Activated CD8-positive, alpha-beta memory T cell treated with anti-CD3 and anti-CD28 coated beads, Interleukin-2, amount 10 ng/mL, durations not matched to agents 7 days and 5 days (primary cell): ENCODE results near the gene MYO15A. TPM values are rescaled to one million over a fixed set of nuclear protein-coding genes. Genes with fewer than 3 reads are reported as not detected.

ENCODE experiments used
- ATAC-seq: fragments of 150-1000 bp; cut with Tn5 transposase; one replicate; pipeline ENCODE4 v1.10.0; 2021; ENCODE audit warnings: moderate library complexity
- CTCF ChIA-PET: fragments of 350-600 bp; sonication (Branson Sonifier 250); formaldehyde crosslinking; loops from one replicate; lab custom pipeline; 2021; ENCODE audit warnings: antibody characterized with exemption; lab: Charles Lee
- DNase-seq: peaks from one replicate; pipeline ENCODE4 v3.0.0-alpha.2; 2020
- H3K27ac Mint-ChIP-seq: one replicate; pipeline ENCODE4 v1.8.0; 2021; ENCODE audit warnings: mild to moderate bottlenecking, mixed read lengths
- H3K27me3 Mint-ChIP-seq: one replicate; pipeline ENCODE4 v1.8.0; 2021; ENCODE audit warnings: mixed read lengths
- H3K36me3 Mint-ChIP-seq: one replicate; pipeline ENCODE4 v1.8.0; 2021; ENCODE audit warnings: mild to moderate bottlenecking, mixed read lengths
- H3K4me1 Mint-ChIP-seq: one replicate; pipeline ENCODE4 v1.8.0; 2021; ENCODE audit warnings: mixed read lengths
- H3K4me3 Mint-ChIP-seq: one replicate; pipeline ENCODE4 v1.8.0; 2021; ENCODE audit warnings: mild to moderate bottlenecking, moderate library complexity, mixed read lengths
- H3K9me3 Mint-ChIP-seq: one replicate; pipeline ENCODE4 v1.8.0; 2022; ENCODE audit warnings: low read depth, mixed read lengths
- total RNA-seq, 2 experiments: library from RNA; stranded (reverse); gene quantifications; one replicate each; pipeline ENCODE4 v1.2.3, GENCODE V29; 2021

MYO15A gene
- total RNA-seq, 2 experiments from 2014 or later, result 0.82 to 1.2 TPM

DNA sequence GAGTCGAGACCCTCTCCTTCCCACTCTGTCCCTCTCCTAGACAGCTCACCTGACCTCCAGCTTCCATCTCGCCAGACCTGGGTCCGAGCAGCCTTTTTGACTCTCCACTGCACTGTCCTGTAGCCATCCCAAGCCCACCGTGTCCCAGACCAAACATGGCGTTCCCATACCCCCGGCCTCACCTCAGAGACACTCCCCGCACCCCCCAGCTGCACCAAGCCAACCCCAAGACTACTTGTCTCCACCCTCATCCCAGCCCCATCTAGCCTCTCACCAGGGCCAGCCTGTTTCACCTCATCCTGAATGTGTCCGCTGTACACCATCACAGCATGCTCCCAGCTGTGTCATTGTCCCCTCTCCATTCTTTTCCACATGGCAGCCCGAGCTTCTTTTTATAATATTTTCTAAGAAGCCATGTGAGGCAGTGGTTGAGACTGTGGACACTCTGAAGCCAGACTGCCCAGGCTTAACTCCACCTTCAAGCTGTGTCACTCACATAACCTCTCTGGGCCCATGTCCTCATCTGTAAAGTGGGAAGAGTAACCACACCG lies 1.5 kb downstream of the MYO15A start:
- no peak for DNase-seq
- no peaks in the 10 kb centered on the region for H3K9me3 Mint-ChIP-seq
- peaks cover 4% of the 10 kb centered on the region for H3K4me1 Mint-ChIP-seq
- no peak overlapping the region for H3K27ac Mint-ChIP-seq
- no peaks in the 10 kb centered on the region for H3K27me3 Mint-ChIP-seq
- ATAC-seq, result no peak
- H3K4me3 Mint-ChIP-seq, result no peak overlapping the region
- CTCF ChIA-PET, result no interaction called here
- H3K36me3 Mint-ChIP-seq, result peaks cover 4% of the 10 kb centered on the region

DNA sequence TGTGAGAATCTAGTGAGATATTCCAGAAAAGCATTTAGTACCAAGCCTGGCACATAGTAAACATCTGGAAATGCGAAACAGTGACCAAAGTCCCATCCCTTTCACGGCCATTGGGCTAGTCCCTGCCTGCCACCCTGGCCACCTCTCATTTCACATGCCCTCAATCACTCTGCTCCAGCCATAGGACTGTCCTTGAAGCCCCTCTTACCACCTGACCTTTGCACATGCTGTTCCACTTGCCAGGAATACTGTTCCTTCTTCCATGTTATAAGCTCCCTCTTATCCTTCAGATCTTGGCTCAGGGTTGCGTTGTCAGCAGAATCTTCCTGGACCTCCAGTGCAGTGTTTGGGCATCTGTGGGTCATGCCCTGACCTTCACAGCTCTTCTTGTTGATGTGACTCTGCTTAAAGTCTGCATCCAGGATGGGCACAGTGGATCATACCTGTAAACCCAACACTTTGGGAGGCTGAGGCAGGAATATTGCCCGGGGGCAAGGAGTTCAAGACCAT lies 2.1 kb downstream of the MYO15A start:
- H3K4me3 Mint-ChIP-seq, result no peak overlapping the region
- H3K27me3 Mint-ChIP-seq, result no peaks in the 10 kb centered on the region
- CTCF ChIA-PET, result no interaction called here
- no peak for DNase-seq
- no peaks in the 10 kb centered on the region for H3K9me3 Mint-ChIP-seq
- peaks cover 4% of the 10 kb centered on the region for H3K4me1 Mint-ChIP-seq
- ATAC-seq, result no peak
- H3K27ac Mint-ChIP-seq, result no peak overlapping the region
- H3K36me3 Mint-ChIP-seq, result peaks cover 4% of the 10 kb centered on the region

DNA sequence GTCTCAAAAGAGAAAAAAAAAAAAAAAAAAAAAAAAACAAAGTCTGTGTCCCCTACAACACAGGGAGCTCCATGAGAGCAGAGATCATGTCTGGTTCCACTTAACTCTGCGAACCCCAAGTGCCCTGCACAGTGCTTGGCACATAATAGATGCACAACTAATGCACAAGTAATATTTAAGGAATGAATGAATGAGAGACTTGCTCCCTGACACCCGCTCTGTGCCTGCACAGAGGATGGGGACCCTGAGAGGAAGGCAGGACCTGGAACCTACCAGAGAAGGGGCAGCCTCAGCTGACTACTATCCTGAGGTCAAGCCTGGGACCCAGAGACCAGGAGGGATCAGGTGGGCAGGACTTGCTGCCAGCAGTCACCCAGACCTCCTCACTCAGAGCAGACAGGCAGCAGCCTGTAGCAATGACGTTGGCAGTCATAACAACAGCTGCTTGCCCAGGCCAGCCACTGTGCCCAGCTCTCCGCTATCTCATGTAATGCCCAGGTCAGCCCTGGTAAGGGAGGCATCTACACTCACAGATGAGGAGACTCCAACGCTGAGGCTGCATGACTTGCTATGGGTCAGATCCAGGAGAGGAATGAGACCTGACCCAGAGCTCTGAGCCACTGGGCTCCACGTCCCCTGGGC lies 2.9 kb downstream of the MYO15A start:
- CTCF ChIA-PET, result no interaction called here
- DNase-seq (no peak), ATAC-seq (no peak)
- H3K9me3 Mint-ChIP-seq, result no peaks in the 10 kb centered on the region
- peaks cover 4% of the 10 kb centered on the region for H3K4me1 Mint-ChIP-seq
- peaks cover 4% of the 10 kb centered on the region for H3K36me3 Mint-ChIP-seq
- H3K27me3 Mint-ChIP-seq, result no peaks in the 10 kb centered on the region
- no peak overlapping the region for H3K27ac Mint-ChIP-seq
- H3K4me3 Mint-ChIP-seq, result no peak overlapping the region

DNA sequence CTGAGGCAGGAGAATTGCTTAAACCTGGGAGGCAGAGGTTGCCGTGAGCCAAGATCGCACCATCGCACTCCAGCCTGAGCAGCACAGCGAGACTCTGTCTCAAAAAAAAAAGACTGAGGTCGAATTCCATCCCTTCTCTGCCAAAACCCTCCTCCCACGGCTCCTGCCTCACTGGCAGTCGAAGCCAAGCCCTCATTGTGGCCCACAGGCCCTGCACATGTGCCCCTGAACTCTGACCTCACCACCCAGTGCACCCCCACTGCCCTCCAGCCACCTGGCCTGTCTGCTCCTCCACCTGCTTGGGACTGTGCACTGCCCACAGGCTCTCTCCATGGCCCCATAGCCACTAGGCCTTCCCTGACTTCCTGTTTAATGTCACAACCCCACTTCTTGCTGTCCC lies 7.0 kb downstream of the MYO15A start:
- no peak overlapping the region for H3K27ac Mint-ChIP-seq

DNA sequence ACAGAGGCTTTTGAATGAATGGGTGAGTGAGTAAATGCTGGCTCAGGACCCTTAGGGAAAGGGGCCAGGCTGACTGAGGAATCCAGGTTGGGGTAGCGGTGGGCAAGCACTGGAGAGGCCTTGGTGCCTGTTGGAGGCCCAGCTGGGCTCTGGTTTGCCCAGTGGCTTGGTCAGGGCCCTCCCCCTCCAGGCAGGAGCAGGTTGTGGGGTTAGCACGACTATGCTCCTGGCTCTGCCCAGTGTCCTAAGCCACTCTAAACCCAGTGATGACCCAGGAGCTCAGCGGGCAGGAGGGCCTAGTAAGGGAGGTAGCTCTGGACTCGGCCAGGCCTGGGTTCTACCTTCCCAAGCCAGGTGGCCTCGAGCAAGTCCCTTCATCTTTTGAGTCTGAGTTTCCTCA lies 7.5 kb downstream of the MYO15A start:
- ATAC-seq (no peak), DNase-seq (no peak)
- H3K4me3 Mint-ChIP-seq, result no peak overlapping the region
- peaks cover 4% of the 10 kb centered on the region for H3K4me1 Mint-ChIP-seq
- no peaks in the 10 kb centered on the region for H3K27me3 Mint-ChIP-seq
- CTCF ChIA-PET, result interaction anchor here (0.6 kb wide), 1 partner anchor 542 kb away, joined by 3 read pairs; no protein-coding TSS in a partner anchor
- peaks cover 1% of the 10 kb centered on the region for H3K36me3 Mint-ChIP-seq
- H3K9me3 Mint-ChIP-seq, result peaks cover 5% of the 10 kb centered on the region
- H3K27ac Mint-ChIP-seq, result no peak overlapping the region

More for the DNA sequence above, 7.0 kb downstream of the MYO15A start:
- peaks cover 1% of the 10 kb centered on the region for H3K36me3 Mint-ChIP-seq
- DNase-seq (no peak), ATAC-seq (no peak)
- H3K27me3 Mint-ChIP-seq, result no peaks in the 10 kb centered on the region
- CTCF ChIA-PET, result no interaction called here
- H3K4me1 Mint-ChIP-seq, result peaks cover 4% of the 10 kb centered on the region
- H3K4me3 Mint-ChIP-seq, result no peak overlapping the region
- peaks cover 5% of the 10 kb centered on the region for H3K9me3 Mint-ChIP-seq

DNA sequence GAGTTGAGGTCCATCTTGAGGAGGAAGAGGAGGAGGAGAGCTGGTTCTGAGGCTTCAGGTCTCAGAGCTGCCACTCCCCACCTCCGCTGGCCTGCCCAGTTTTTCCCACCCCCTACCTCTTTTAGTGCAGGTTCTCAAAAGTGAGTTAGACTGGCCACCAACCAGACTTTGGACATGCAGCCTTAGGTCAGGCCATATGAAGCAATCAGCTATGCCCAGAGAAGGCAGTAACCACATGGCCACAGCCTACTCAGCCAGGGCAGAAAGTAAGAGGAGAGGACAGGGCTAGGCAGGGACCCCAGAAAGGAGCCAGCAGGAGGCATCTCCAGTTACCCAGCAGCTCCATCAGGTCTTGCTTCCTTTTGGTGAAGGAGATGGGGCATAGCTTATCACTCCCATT lies 9.0 kb downstream of the MYO15A start:
- peaks cover 5% of the 10 kb centered on the region for H3K9me3 Mint-ChIP-seq
- H3K27ac Mint-ChIP-seq, result no peak overlapping the region
- DNase-seq, result no peak
- H3K27me3 Mint-ChIP-seq, result no peaks in the 10 kb centered on the region
- CTCF ChIA-PET, result interaction anchor here (1.1 kb wide), 1 partner anchor 23 kb away, joined by 3 read pairs; no protein-coding TSS in a partner anchor
- H3K36me3 Mint-ChIP-seq, result peaks cover 1% of the 10 kb centered on the region
- ATAC-seq, result no peak
- peaks cover 4% of the 10 kb centered on the region for H3K4me1 Mint-ChIP-seq
- H3K4me3 Mint-ChIP-seq, result no peak overlapping the region

DNA sequence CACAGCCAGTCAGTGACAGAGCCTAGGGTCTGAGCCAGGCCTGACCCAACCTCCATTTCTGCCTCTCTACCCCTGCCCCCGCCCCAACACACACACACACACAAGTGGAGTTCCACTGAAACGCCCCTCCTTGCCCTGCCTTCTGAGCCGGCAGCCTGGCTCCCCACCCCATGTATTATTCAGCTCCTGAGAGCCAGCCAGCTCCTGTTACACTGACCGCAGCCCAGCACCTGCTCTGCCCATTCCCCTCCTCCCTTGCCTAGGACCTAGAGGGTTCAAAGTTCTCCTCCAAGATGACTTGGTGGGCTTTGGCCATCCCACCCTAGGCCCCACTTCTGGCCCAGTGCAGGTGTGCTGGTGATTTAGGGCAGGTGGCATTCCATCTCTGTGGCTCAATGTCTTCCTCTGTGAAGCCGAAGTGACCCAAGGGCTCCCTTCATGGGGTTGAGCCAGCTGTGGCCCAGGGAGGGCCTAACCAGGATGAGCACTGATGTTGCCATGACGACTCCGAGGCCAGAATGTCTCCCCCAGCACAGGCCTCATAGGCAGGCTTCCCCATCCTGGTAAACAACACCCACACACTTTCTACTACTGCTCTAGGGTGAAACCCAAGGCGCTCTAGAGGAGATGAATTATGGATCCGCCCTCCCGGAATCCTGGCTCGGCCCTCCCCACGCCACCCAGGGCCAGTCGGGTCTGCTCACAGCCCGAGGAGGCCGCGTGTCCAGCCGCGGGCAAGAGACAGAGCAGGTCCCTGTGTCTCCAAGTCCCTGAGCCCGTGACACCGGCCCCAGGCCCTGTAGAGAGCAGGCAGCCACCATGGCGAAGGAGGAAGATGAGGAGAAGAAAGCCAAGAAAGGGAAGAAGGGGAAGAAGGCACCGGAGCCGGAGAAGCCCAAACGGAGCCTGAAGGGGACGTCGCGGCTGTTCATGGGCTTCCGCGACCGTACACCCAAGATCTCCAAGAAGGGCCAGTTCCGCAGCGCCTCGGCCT lies 9.7 kb downstream of the MYO15A start:
- Mint-ChIP-seq H3K27ac (no peak overlapping the region), H3K4me1 (peaks cover 4% of the 10 kb centered on the region), H3K36me3 (peaks cover 1% of the 10 kb centered on the region), H3K27me3 (no peaks in the 10 kb centered on the region), H3K4me3 (no peak overlapping the region), H3K9me3 (peaks cover 5% of the 10 kb centered on the region)
- no peak for ATAC-seq
- DNase-seq, result no peak
- CTCF ChIA-PET, result interaction anchor here (1.1 kb wide), 1 partner anchor 23 kb away, joined by 3 read pairs; no protein-coding TSS in a partner anchor

DNA sequence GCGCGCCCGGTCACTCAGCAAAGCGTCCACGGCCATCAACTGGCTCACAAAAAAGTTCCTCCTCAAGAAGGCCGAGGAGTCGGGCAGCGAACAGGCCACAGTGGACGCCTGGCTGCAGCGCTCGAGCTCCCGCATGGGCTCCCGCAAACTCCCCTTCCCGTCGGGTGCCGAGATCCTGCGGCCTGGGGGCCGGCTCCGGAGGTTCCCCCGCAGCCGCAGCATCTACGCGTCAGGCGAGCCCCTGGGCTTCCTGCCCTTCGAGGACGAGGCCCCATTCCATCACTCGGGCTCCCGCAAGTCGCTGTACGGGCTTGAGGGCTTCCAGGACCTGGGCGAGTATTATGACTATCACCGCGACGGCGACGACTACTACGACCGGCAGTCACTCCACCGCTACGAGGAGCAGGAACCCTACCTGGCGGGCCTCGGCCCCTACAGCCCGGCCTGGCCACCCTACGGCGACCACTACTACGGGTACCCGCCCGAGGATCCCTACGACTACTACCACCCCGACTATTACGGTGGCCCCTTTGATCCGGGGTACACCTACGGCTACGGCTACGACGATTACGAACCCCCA lies 10.7 kb downstream of the MYO15A start:
- Mint-ChIP-seq H3K4me1 (no peaks in the 10 kb centered on the region), H3K9me3 (peaks cover 5% of the 10 kb centered on the region), H3K4me3 (no peak overlapping the region), H3K27me3 (no peaks in the 10 kb centered on the region), H3K27ac (no peak overlapping the region), H3K36me3 (peaks cover 1% of the 10 kb centered on the region)
- CTCF ChIA-PET, result no interaction called here
- no peak for ATAC-seq
- DNase-seq, result no peak

DNA sequence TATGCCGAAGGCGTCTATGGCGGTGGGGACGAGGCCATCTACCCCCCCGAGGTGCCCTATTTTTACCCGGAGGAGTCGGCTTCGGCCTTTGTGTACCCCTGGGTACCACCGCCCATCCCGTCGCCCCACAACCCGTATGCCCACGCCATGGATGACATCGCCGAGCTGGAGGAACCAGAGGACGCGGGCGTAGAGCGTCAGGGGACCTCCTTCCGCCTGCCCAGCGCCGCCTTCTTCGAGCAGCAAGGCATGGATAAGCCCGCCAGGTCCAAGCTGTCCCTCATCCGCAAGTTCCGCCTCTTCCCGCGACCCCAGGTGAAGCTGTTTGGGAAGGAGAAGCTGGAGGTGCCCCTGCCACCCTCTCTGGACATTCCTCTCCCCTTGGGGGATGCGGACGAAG lies 11.4 kb downstream of the MYO15A start:
- Mint-ChIP-seq H3K9me3 (peaks cover 5% of the 10 kb centered on the region), H3K36me3 (peaks cover 1% of the 10 kb centered on the region), H3K4me1 (no peaks in the 10 kb centered on the region), H3K27me3 (no peaks in the 10 kb centered on the region), H3K4me3 (no peak overlapping the region), H3K27ac (no peak overlapping the region)
- CTCF ChIA-PET, result no interaction called here
- ATAC-seq, result no peak
- DNase-seq, result no peak

DNA sequence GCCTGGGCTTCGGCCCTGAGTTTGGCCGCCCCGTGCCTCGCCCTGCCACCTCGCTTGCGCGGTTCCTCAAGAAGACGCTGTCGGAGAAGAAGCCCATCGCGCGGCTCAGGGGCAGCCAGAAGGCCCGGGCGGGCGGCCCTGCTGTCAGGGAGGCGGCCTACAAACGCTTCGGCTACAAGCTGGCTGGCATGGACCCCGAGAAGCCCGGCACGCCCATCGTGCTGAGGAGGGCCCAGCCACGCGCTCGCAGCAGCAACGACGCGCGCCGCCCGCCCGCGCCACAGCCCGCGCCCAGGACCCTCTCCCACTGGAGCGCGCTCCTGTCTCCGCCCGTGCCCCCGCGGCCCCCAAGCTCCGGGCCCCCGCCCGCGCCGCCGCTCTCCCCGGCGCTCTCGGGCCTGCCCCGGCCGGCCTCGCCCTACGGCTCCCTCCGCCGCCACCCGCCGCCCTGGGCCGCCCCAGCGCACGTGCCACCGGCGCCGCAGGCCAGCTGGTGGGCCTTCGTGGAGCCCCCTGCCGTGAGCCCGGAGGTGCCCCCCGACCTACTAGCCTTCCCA lies 12.0 kb downstream of the MYO15A start:
- H3K9me3 Mint-ChIP-seq, result peaks cover 5% of the 10 kb centered on the region
- ATAC-seq (no peak), DNase-seq (no peak)
- CTCF ChIA-PET, result no interaction called here
- H3K4me1 Mint-ChIP-seq, result no peaks in the 10 kb centered on the region
- no peak overlapping the region for H3K27ac Mint-ChIP-seq
- no peak overlapping the region for H3K4me3 Mint-ChIP-seq
- peaks cover 1% of the 10 kb centered on the region for H3K36me3 Mint-ChIP-seq
- H3K27me3 Mint-ChIP-seq, result no peaks in the 10 kb centered on the region

DNA sequence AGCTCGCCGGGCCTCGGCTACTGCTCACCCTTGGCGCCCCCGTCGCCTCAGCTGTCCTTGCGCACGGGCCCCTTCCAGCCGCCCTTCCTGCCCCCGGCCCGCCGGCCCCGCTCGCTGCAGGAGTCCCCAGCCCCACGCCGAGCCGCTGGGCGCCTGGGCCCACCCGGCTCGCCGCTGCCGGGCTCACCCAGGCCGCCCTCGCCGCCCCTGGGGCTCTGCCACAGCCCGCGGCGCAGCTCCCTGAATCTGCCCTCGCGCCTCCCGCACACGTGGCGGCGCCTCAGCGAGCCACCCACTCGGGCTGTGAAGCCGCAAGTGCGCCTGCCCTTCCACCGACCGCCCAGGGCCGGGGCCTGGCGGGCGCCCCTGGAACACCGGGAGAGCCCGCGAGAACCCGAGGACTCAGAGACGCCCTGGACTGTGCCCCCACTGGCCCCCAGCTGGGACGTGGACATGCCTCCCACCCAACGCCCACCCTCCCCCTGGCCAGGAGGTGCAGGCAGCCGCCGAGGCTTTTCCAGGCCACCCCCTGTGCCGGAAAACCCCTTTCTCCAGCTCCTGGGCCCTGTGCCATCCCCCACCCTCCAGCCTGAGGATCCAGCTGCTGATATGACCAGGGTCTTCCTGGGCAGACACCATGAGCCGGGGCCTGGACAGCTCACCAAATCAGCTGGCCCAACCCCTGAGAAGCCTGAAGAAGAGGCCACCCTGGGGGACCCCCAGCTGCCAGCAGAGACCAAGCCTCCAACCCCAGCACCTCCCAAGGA lies 12.8 kb downstream of the MYO15A start:
- H3K27me3 Mint-ChIP-seq, result no peaks in the 10 kb centered on the region
- peaks cover 5% of the 10 kb centered on the region for H3K9me3 Mint-ChIP-seq
- no peaks in the 10 kb centered on the region for H3K4me1 Mint-ChIP-seq
- H3K36me3 Mint-ChIP-seq, result peaks cover 1% of the 10 kb centered on the region
- H3K27ac Mint-ChIP-seq, result no peak overlapping the region
- no peak for ATAC-seq
- DNase-seq, result no peak
- no peak overlapping the region for H3K4me3 Mint-ChIP-seq
- CTCF ChIA-PET, result no interaction called here

DNA sequence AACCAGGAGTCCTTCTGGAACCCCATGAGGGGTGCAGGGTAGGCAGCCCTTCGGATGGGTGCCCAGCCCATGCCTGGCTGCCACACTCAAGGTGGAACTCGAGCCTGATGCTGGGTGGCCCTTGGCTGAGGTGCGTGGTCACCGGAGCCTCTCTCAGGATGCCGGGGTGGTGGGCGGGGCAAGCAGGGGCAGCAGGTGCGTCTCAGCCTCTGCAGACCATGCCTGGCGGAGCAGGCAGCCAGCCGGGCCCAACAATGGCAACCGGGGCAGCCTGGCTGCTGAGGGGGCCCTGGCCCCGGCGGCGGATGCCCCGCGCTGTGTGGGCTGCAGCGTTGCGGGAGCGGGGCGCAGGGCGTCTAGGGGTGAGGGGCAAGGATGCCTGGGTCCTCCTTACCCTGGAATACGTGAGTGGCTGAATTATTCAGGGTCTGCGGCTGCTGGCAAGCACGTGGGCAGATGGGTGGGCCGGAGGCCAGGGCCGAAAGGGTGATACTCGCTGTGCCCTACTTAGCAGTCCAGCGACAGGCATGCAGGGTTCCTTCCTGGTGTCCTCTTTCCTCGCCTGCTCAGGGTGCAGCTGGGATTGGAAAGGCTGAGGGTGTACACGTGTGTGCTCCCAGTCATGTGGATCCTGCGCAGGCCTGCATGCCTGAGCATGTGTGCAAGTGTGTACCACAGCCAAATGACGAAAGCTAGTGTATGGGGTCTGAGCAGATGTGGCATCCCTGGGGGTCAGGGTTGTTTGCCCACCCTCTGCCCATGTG lies 14.6 kb downstream of the MYO15A start:
- H3K27me3 Mint-ChIP-seq, result no peaks in the 10 kb centered on the region
- peaks cover 5% of the 10 kb centered on the region for H3K9me3 Mint-ChIP-seq
- DNase-seq, result no peak
- no peaks in the 10 kb centered on the region for H3K4me1 Mint-ChIP-seq
- no peak overlapping the region for H3K27ac Mint-ChIP-seq
- H3K36me3 Mint-ChIP-seq, result peaks cover 1% of the 10 kb centered on the region
- ATAC-seq, result no peak
- no peak overlapping the region for H3K4me3 Mint-ChIP-seq
- CTCF ChIA-PET, result no interaction called here
